Endodermal cell (in vitro differentiated cells): ENCODE results near the gene GATA2. TPM values are rescaled to one million over a fixed set of nuclear protein-coding genes. Genes with fewer than 3 reads are reported as not detected.

ENCODE experiments used
- DNase-seq: peaks from one replicate; pipeline ENCODE4 v3.0.0-alpha.2; 2017
- H3K27ac ChIP-seq: 2 replicates; pipeline ENCODE4 v1.5.1; 2013; ENCODE audit warnings: mild to moderate bottlenecking, low read depth, low read length, moderate library complexity
- H3K27me3 ChIP-seq: 2 replicates; pipeline ENCODE4 v1.6.1; 2013; ENCODE audit warnings: mild to moderate bottlenecking, low read length, moderate library complexity; ENCODE audit not compliant: insufficient read depth, control insufficient read depth, poor library complexity, severe bottlenecking
- H3K36me3 ChIP-seq: 2 replicates; pipeline ENCODE4 v1.7.0; 2013; ENCODE audit warnings: mild to moderate bottlenecking, low read length, moderate library complexity; ENCODE audit not compliant: control insufficient read depth, insufficient read depth
- H3K4me1 ChIP-seq: one replicate; pipeline ENCODE4 v1.7.0; 2013; ENCODE audit warnings: low read length; ENCODE audit not compliant: control insufficient read depth, insufficient read depth
- H3K4me3 ChIP-seq: 2 replicates; pipeline ENCODE4 v1.5.1; 2013; ENCODE audit warnings: mild to moderate bottlenecking, low read length, moderate library complexity
- H3K9ac ChIP-seq: 2 replicates; pipeline ENCODE4 v1.6.1; 2013; ENCODE audit warnings: mild to moderate bottlenecking, low read length, moderate library complexity; ENCODE audit not compliant: poor library complexity, severe bottlenecking; ENCODE audit errors: extremely low read depth
- H3K9me3 ChIP-seq: 2 replicates; pipeline ENCODE4 v1.6.1; 2013; ENCODE audit warnings: mild to moderate bottlenecking, low read length, moderate library complexity; ENCODE audit not compliant: control insufficient read depth
- H3K27ac Mint-ChIP-seq: 2 replicates; pipeline ENCODE4 v1.8.0; 2020; ENCODE audit warnings: mixed read lengths
- H3K27me3 Mint-ChIP-seq: 2 replicates; pipeline ENCODE4 v1.8.0; 2021; ENCODE audit warnings: mild to moderate bottlenecking, mixed read lengths; ENCODE audit not compliant: insufficient read depth
- H3K36me3 Mint-ChIP-seq: 2 replicates; pipeline ENCODE4 v1.8.0; 2020; ENCODE audit warnings: low read depth, mixed read lengths
- H3K4me1 Mint-ChIP-seq: 2 replicates; pipeline ENCODE4 v1.8.0; 2020; ENCODE audit warnings: mixed read lengths
- H3K4me3 Mint-ChIP-seq: 2 replicates; pipeline ENCODE4 v1.8.0; 2020; ENCODE audit warnings: mild to moderate bottlenecking, moderate library complexity, mixed read lengths
- H3K9me3 Mint-ChIP-seq: 2 replicates; pipeline ENCODE4 v1.8.0; 2020; ENCODE audit warnings: mild to moderate bottlenecking, mixed read lengths
- CTCF ChIP-seq: fragments of 200-600 bp; sonication (generic); conservative IDR thresholded peaks from 2 replicates; pipeline ENCODE4 v1.5.0; 2021; ENCODE audit warnings: antibody characterized with exemption, mild to moderate bottlenecking
- WGBS, 2 experiments: methylation state at CpG; one replicate each; pipeline versions ENCODE4 v1.1.5 to v1.1.7; 2013; ENCODE audit warnings: missing lambda C conversion rate in 2 of 2, mixed read lengths in 1 of 2; ENCODE audit not compliant: insufficient coverage in 1 of 2, insufficient read length in 1 of 2; 5-methylcytosine and 5-hydroxymethylcytosine counted together
- total RNA-seq, 2 donors: library from RNA; stranded (reverse); fragmentation: NEBNext Ultra II Directional in 1 of 2; extraction: Animal tissue kit (Norgen Biotek cat#: 25700) in 1 of 2; gene quantifications; 2 replicates in 1 of 2; 3 replicates in 1 of 2; pipeline ENCODE4 v1.2.1, GENCODE V29; 2021

GATA2 gene
- total RNA-seq, 2 donors from 2014 or later, result 1.2 to 1.6 TPM

GRCh38 chr3:128490915-128491690, 1.9 kb downstream of the GATA2 start:
- Mint-ChIP-seq H3K4me1 (peaks cover 18% of the 10 kb centered on the region), H3K36me3 (no peaks in the 10 kb centered on the region), H3K9me3 (no peaks in the 10 kb centered on the region), H3K4me3 (peak overlapping the region; percentile 62), H3K27me3 (peaks cover 94% of the 10 kb centered on the region), H3K27ac (no peak overlapping the region)
- Histone ChIP-seq H3K4me1 (peaks cover 5% of the 10 kb centered on the region), H3K9ac (no peak overlapping the region), H3K36me3 (no peaks in the 10 kb centered on the region), H3K27me3 (peaks cover 100% of the 10 kb centered on the region), H3K27ac (no peak overlapping the region), H3K4me3 (no peak overlapping the region), H3K9me3 (no peaks in the 10 kb centered on the region)
- peak; percentile 79 for DNase-seq
- no peak for TF ChIP-seq CTCF
- WGBS, 2 experiments, result 2% methylated on average over 11 to 23 of the region's 23 CpGs

- Mint-ChIP-seq H3K9me3 (no peaks in the 10 kb centered on the region), H3K4me1 (peaks cover 18% of the 10 kb centered on the region), H3K4me3 (peak overlapping the region; percentile 62), H3K27me3 (peaks cover 94% of the 10 kb centered on the region), H3K27ac (no peak overlapping the region), H3K36me3 (no peaks in the 10 kb centered on the region)
- Histone ChIP-seq H3K27ac (no peak overlapping the region), H3K27me3 (peaks cover 100% of the 10 kb centered on the region), H3K36me3 (no peaks in the 10 kb centered on the region), H3K4me3 (no peak overlapping the region), H3K9ac (no peak overlapping the region), H3K9me3 (no peaks in the 10 kb centered on the region), H3K4me1 (peaks cover 5% of the 10 kb centered on the region)
- no peak for DNase-seq
- TF ChIP-seq CTCF, result no peak
- 3 to 6% methylated on average over 9 to 10 of the region's 10 CpGs for WGBS, 2 experiments
Observed at GRCh38 chr3:128490650-128490914, 2.4 kb downstream of the GATA2 start.

GRCh38 chr3:128489927-128490649, 2.9 kb downstream of the GATA2 start:
- no peaks in the 10 kb centered on the region for H3K9me3 ChIP-seq
- 1% methylated on average over 39 to 61 of the region's 61 CpGs for WGBS, 2 experiments
- Mint-ChIP-seq H3K27me3 (peaks cover 94% of the 10 kb centered on the region), H3K36me3 (no peaks in the 10 kb centered on the region), H3K27ac (no peak overlapping the region), H3K4me1 (peaks cover 20% of the 10 kb centered on the region), H3K9me3 (no peaks in the 10 kb centered on the region), H3K4me3 (peak overlapping the region; percentile 62)
- TF ChIP-seq CTCF, result peak; percentile 61
- peak overlapping the region; percentile 71 for H3K4me3 ChIP-seq
- peak; percentile 87 for DNase-seq
- H3K9ac ChIP-seq, result no peak overlapping the region
- H3K27me3 ChIP-seq, result peaks cover 100% of the 10 kb centered on the region
- no peak overlapping the region for H3K27ac ChIP-seq
- no peaks in the 10 kb centered on the region for H3K36me3 ChIP-seq
- peaks cover 5% of the 10 kb centered on the region for H3K4me1 ChIP-seq
